ENCODE results near the gene TNS3. TPM values are rescaled to one million over a fixed set of nuclear protein-coding genes. Genes with fewer than 3 reads are reported as not detected.

Gene TNS3
- total RNA-seq, 1 donor from 2014 or later = 120 TPM

- TF ChIP-seq CTCF (IDR thresholded peaks at IDR 0.05; ENCODE audit: unreplicated experiment) = no peak
- H3K36me3 Mint-ChIP-seq (ENCODE audit: insufficient read depth) = peaks cover 2% of the 10 kb centered on the region
- peaks cover 22% of the 10 kb centered on the region for H3K27me3 Mint-ChIP-seq
- H3K9me3 Mint-ChIP-seq (ENCODE audit: low read depth) = peaks cover 4% of the 10 kb centered on the region
- no peak overlapping the region for H3K27ac Mint-ChIP-seq
- no peak for DNase-seq (ENCODE audit: low spot score, unreplicated experiment)
- H3K4me1 Mint-ChIP-seq (ENCODE audit: low read depth) = peaks cover 4% of the 10 kb centered on the region
- H3K4me3 Mint-ChIP-seq (ENCODE audit: low read depth) = no peak overlapping the region
Observed at GRCh38 chr7:47260270-47260669, 321.6 kb downstream of the TNS3 start.

GRCh38 chr7:47259682-47260081 is 322.2 kb downstream of the TNS3 start:
- H3K4me1 Mint-ChIP-seq (ENCODE audit: low read depth) = peaks cover 4% of the 10 kb centered on the region
- peaks cover 23% of the 10 kb centered on the region for H3K27me3 Mint-ChIP-seq
- H3K9me3 Mint-ChIP-seq (ENCODE audit: low read depth) = peaks cover 4% of the 10 kb centered on the region
- no peak for DNase-seq (ENCODE audit: low spot score, unreplicated experiment)
- no peak overlapping the region for H3K4me3 Mint-ChIP-seq (ENCODE audit: low read depth)
- no peak for TF ChIP-seq CTCF (IDR thresholded peaks at IDR 0.05; ENCODE audit: unreplicated experiment)
- H3K36me3 Mint-ChIP-seq (ENCODE audit: insufficient read depth) = peaks cover 2% of the 10 kb centered on the region
- no peak overlapping the region for H3K27ac Mint-ChIP-seq

GRCh38 chr7:47258798-47259197 is 323.1 kb downstream of the TNS3 start:
- H3K4me1 Mint-ChIP-seq (ENCODE audit: low read depth) = peaks cover 5% of the 10 kb centered on the region
- peaks cover 2% of the 10 kb centered on the region for H3K36me3 Mint-ChIP-seq (ENCODE audit: insufficient read depth)
- H3K27me3 Mint-ChIP-seq = peaks cover 23% of the 10 kb centered on the region
- TF ChIP-seq CTCF (IDR thresholded peaks at IDR 0.05; ENCODE audit: unreplicated experiment) = no peak
- no peak overlapping the region for H3K27ac Mint-ChIP-seq
- DNase-seq (ENCODE audit: low spot score, unreplicated experiment) = no peak
- peaks cover 4% of the 10 kb centered on the region for H3K9me3 Mint-ChIP-seq (ENCODE audit: low read depth)
- H3K4me3 Mint-ChIP-seq (ENCODE audit: low read depth) = no peak overlapping the region

- H3K27ac Mint-ChIP-seq = no peak overlapping the region
- H3K27me3 Mint-ChIP-seq = peaks cover 23% of the 10 kb centered on the region
- peaks cover 3% of the 10 kb centered on the region for H3K9me3 Mint-ChIP-seq (ENCODE audit: low read depth)
- H3K4me3 Mint-ChIP-seq (ENCODE audit: low read depth) = no peak overlapping the region
- no peak for TF ChIP-seq CTCF (IDR thresholded peaks at IDR 0.05; ENCODE audit: unreplicated experiment)
- no peak for DNase-seq (ENCODE audit: low spot score, unreplicated experiment)
- peaks cover 7% of the 10 kb centered on the region for H3K4me1 Mint-ChIP-seq (ENCODE audit: low read depth)
- peaks cover 2% of the 10 kb centered on the region for H3K36me3 Mint-ChIP-seq (ENCODE audit: insufficient read depth)
Observed at GRCh38 chr7:47256016-47256415, 325.9 kb downstream of the TNS3 start.

- DNase-seq (ENCODE audit: low spot score, unreplicated experiment) = no peak
- H3K9me3 Mint-ChIP-seq (ENCODE audit: low read depth) = peaks cover 3% of the 10 kb centered on the region
- H3K27ac Mint-ChIP-seq = peak overlapping the region; percentile 81
- H3K27me3 Mint-ChIP-seq = peaks cover 23% of the 10 kb centered on the region
- H3K4me1 Mint-ChIP-seq (ENCODE audit: low read depth) = peaks cover 3% of the 10 kb centered on the region
- H3K4me3 Mint-ChIP-seq (ENCODE audit: low read depth) = peak overlapping the region; percentile 55
- TF ChIP-seq CTCF (IDR thresholded peaks at IDR 0.05; ENCODE audit: unreplicated experiment) = no peak
- peaks cover 2% of the 10 kb centered on the region for H3K36me3 Mint-ChIP-seq (ENCODE audit: insufficient read depth)
Observed at GRCh38 chr7:47255441-47255840, 326.5 kb downstream of the TNS3 start.

Data from progenitor cell of endocrine pancreas (in vitro differentiated cells).